SKM-1 (cell line): ENCODE results near the gene FAM177B.

ENCODE experiments used
- DNase-seq: peaks from one replicate; lab custom pipeline; 2025; ENCODE audit not compliant: unreplicated experiment; lab: John Stamatoyannopoulos, UW

The FAM177B gene

DNA sequence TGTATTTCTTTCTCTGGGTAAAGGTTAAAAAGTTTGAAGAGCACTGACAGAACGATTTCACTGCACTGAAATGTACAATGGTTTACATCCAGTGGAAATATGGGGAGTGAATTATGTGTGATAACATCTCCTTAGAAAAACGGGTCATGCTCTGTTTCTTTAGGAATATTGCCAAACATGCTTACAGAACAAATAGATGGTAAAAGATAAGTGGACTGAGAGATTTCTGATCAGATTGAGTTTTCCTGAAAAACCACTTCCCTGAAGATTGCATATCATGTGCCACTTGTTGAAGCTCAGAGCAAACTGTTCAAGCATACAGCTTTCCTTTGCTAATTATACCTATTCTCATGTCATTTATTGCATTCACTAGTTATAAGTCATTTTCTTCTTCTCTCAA, 47.9 kb downstream of the FAM177B start:
- no peak for DNase-seq

GRCh38 chr1:222785529-222785928, 48.5 kb downstream of the FAM177B start:
- DNase-seq = no peak

DNA sequence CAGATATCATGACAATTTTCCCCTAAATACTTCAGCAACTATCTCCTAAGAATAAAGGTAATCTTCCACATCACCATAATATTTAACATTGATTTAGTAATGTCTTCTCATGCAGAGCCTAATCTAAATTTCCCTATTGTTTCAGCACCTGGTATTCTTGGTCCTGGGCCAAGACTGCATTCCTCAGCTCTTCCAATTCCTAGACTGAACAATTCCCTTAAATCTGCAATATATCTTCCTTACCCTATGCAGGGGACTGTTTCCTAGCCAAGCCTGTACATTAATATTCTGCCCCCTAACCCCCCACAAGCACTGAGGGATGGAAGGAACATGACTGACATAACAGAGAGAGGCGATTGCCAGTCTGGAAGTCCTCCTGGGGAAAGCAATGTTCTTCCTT, 49.1 kb downstream of the FAM177B start:
- no peak for DNase-seq

GRCh38 chr1:222787729-222788128, 50.7 kb downstream of the FAM177B start:
- DNase-seq = no peak

- no peak for DNase-seq
These were observed 51.6 kb downstream of the FAM177B start for GRCh38 chr1:222788402-222789156.

DNA sequence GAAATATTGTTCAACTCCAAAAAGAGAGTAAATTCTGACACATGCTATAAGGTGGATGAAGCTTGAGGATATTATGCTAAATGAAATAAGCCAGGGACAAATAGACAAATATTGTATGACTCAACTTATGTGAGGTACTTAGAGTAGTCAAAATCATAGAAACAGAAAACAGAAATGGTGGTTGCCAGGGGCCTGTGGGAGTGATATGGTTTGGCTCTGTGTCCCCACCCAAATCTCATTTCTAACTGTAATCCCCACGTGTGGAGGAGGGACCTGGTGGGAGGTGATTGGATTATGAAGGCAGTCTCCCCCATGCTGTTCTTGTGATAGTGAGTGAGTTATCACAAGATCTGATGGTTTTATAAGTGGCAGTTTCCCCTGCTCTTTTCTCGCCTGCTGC, 53.1 kb downstream of the FAM177B start:
- no peak for DNase-seq

DNA sequence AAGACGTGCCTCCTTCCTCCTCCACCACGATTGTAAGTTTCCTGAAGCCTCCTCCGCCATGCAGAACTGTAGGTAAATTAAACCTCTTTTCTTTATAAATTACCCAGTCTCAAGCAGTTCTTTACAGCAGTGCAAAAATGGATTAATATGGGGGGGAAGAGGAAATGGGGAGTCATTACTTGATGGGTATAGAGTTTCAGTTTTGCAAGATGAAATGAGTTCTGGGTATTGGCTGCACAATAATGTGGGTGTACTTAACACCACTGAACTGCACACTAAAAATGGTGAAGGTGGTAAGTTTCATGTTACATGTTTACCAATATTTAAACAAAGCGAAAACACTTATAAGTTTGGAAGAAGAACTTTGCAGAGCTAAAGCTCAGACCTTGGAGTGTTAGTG, 53.5 kb downstream of the FAM177B start:
- DNase-seq = no peak

- DNase-seq = no peak
These were observed 54.2 kb downstream of the FAM177B start for GRCh38 chr1:222791006-222791710.

GRCh38 chr1:222792744-222793143, 55.7 kb downstream of the FAM177B start:
- DNase-seq = no peak

GRCh38 chr1:222794656-222795474, 57.9 kb downstream of the FAM177B start:
- no peak for DNase-seq

GRCh38 chr1:222798116-222798515, 61.1 kb downstream of the FAM177B start:
- no peak for DNase-seq

DNA sequence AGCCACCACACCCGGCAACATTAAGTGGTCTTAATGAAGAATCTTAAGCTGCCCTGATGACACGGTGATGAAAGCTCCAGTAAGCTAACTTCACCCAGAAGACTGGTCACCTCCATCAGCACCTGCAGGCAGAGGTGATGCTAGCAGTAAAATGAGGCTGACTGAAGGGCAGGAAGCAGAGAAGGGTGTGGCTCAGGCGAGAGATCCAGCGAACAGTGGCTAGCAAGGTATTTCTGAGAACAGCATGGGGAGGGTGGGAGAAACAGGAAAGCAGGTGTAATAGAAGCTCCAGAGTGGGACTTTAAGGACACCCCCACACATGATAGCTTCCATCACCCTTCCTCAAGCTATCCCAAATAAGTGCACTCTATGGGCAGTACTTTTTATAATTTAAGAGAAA, 62.0 kb downstream of the FAM177B start:
- no peak for DNase-seq
